GM12874 (cell line): Measurements from ENCODE around the gene UBLCP1.

Experiments used
- CTCF ChIP-seq: IDR thresholded peaks from 2 replicates; pipeline ENCODE4 v1.5.1; 2011; ENCODE audit warnings: low read depth, mild to moderate bottlenecking, control low read depth, low read length, moderate library complexity; ENCODE audit not compliant: insufficient read depth

The UBLCP1 gene

GRCh38 chr5:159286420-159287035 is 23.4 kb downstream of the UBLCP1 start:
- peak; percentile 35 for TF ChIP-seq CTCF

GRCh38 chr5:159290741-159291140 is 27.7 kb downstream of the UBLCP1 start:
- no peak for TF ChIP-seq CTCF

GRCh38 chr5:159294921-159295320 is 31.8 kb downstream of the UBLCP1 start:
- TF ChIP-seq CTCF = no peak

- no peak for TF ChIP-seq CTCF
Observed at GRCh38 chr5:159301466-159301865, 38.4 kb downstream of the UBLCP1 start.

GRCh38 chr5:159303286-159303685 is 40.2 kb downstream of the UBLCP1 start:
- no peak for TF ChIP-seq CTCF

GRCh38 chr5:159304961-159305595 is 42.0 kb downstream of the UBLCP1 start:
- TF ChIP-seq CTCF = no peak

- TF ChIP-seq CTCF = no peak
Observed at GRCh38 chr5:159309689-159310433, 46.8 kb downstream of the UBLCP1 start.
